ENCODE results near the gene KRTAP10-2. TPM values are rescaled to one million over a fixed set of nuclear protein-coding genes. Genes with fewer than 3 reads are reported as not detected.

The KRTAP10-2 gene
- total and polyA plus RNA-seq, 2 experiments from 2014 or later = 0.24 TPM; not detected in 1

DNA sequence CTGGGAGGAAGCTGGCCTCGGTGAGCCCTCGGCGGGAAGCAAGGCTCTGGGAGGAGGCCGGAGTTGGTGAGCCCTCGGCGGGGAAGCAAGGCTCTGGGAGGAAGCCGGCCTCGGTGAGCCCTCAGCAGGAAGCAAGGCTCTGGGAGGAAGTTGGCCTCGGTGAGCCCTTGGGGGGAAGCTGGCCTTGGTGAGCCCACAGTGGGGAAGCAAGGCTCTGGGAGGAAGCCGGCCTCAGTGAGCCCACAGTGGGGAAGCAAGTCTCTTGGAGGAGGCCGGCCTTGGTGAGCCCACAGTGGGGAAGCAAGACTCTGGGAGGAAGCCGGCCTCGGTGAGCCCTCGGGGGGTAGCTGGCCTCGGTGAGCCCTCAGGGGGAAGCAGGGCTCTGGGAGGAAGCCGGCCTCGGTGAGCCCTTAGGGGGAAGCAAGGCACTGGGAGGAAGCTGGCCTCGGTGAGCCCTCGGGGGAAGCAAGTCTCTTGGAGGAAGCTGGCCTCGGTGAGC lies 47.4 kb downstream of the KRTAP10-2 start:
- Mint-ChIP-seq H3K4me1 (no peaks in the 10 kb centered on the region; the same call in 2 of the 3 replicates), H3K27me3 (ENCODE audit: insufficient read depth, low read depth, poor library complexity) (peaks cover 6% of the 10 kb centered on the region), H3K4me3 (no peak overlapping the region), H3K27ac (no peak overlapping the region), H3K36me3 (ENCODE audit: low read depth) (no peaks in the 10 kb centered on the region), H3K9me3 (no peaks in the 10 kb centered on the region)
- Histone ChIP-seq H3K27ac (ENCODE audit: low read depth) (no peak overlapping the region), H3K9me2 (ENCODE audit: insufficient read depth) (no peaks in the 10 kb centered on the region), H2AFZ (no peak overlapping the region), H3K27me3 (ENCODE audit: insufficient read depth) (no peaks in the 10 kb centered on the region), H3K36me3 (ENCODE audit: insufficient read depth) (no peaks in the 10 kb centered on the region), H3K79me2 (replicated peaks; ENCODE audit: insufficient read depth) (no peaks in the 10 kb centered on the region), H3K4me2 (no peak overlapping the region), H3K4me1 (ENCODE audit: insufficient read depth) (no peaks in the 10 kb centered on the region), H3K4me3 (no peak overlapping the region), H3F3A (replicated peaks; ENCODE audit: low read depth) (no peaks in the 10 kb centered on the region), H4K20me1 (replicated peaks; ENCODE audit: insufficient read depth) (0 out of 2 replicates have a peak, but pooled peaks cover 5% of the 10 kb centered on the region)
- TF ChIP-seq POLR2AphosphoS5 (IDR thresholded peaks at IDR 0.05; ENCODE audit: low read depth) = no peak
- TF ChIP-seq, protein P1, sequence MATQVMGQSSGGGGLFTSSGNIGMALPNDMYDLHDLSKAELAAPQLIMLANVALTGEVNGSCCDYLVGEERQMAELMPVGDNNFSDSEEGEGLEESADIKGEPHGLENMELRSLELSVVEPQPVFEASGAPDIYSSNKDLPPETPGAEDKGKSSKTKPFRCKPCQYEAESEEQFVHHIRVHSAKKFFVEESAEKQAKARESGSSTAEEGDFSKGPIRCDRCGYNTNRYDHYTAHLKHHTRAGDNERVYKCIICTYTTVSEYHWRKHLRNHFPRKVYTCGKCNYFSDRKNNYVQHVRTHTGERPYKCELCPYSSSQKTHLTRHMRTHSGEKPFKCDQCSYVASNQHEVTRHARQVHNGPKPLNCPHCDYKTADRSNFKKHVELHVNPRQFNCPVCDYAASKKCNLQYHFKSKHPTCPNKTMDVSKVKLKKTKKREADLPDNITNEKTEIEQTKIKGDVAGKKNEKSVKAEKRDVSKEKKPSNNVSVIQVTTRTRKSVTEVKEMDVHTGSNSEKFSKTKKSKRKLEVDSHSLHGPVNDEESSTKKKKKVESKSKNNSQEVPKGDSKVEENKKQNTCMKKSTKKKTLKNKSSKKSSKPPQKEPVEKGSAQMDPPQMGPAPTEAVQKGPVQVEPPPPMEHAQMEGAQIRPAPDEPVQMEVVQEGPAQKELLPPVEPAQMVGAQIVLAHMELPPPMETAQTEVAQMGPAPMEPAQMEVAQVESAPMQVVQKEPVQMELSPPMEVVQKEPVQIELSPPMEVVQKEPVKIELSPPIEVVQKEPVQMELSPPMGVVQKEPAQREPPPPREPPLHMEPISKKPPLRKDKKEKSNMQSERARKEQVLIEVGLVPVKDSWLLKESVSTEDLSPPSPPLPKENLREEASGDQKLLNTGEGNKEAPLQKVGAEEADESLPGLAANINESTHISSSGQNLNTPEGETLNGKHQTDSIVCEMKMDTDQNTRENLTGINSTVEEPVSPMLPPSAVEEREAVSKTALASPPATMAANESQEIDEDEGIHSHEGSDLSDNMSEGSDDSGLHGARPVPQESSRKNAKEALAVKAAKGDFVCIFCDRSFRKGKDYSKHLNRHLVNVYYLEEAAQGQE (IDR thresholded peaks at IDR 0.05; ENCODE audit: unreplicated experiment) = no peak
- TF ChIP-seq, protein P2, sequence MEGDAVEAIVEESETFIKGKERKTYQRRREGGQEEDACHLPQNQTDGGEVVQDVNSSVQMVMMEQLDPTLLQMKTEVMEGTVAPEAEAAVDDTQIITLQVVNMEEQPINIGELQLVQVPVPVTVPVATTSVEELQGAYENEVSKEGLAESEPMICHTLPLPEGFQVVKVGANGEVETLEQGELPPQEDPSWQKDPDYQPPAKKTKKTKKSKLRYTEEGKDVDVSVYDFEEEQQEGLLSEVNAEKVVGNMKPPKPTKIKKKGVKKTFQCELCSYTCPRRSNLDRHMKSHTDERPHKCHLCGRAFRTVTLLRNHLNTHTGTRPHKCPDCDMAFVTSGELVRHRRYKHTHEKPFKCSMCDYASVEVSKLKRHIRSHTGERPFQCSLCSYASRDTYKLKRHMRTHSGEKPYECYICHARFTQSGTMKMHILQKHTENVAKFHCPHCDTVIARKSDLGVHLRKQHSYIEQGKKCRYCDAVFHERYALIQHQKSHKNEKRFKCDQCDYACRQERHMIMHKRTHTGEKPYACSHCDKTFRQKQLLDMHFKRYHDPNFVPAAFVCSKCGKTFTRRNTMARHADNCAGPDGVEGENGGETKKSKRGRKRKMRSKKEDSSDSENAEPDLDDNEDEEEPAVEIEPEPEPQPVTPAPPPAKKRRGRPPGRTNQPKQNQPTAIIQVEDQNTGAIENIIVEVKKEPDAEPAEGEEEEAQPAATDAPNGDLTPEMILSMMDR (conservative IDR thresholded peaks at IDR 0.05; ENCODE audit: low read depth in 2 of 2) = no peak
- no peak for TF ChIP-seq EZH2phosphoT487 (IDR thresholded peaks at IDR 0.05; ENCODE audit: unreplicated experiment)
- TF ChIP-seq EZH2 (IDR thresholded peaks at IDR 0.05; ENCODE audit: low read depth, unreplicated experiment) = no peak
- no peak for TF ChIP-seq CREB1 (CRISPR knock-in tag; IDR thresholded peaks at IDR 0.05; ENCODE audit: low read depth)
- no peak for TF ChIP-seq STAT1 (IDR thresholded peaks at IDR 0.05; ENCODE audit: unreplicated experiment)
- no peak for TF ChIP-seq ZNF114 (CRISPR knock-in tag; IDR thresholded peaks at IDR 0.05)
- no peak for TF ChIP-seq ZNF331 (CRISPR knock-in tag; IDR thresholded peaks at IDR 0.05; ENCODE audit: low read depth)
- TF ChIP-seq NANOG (IDR thresholded peaks at IDR 0.05; ENCODE audit: borderline replicate concordance) = no peak
- TF ChIP-seq, protein P3, sequence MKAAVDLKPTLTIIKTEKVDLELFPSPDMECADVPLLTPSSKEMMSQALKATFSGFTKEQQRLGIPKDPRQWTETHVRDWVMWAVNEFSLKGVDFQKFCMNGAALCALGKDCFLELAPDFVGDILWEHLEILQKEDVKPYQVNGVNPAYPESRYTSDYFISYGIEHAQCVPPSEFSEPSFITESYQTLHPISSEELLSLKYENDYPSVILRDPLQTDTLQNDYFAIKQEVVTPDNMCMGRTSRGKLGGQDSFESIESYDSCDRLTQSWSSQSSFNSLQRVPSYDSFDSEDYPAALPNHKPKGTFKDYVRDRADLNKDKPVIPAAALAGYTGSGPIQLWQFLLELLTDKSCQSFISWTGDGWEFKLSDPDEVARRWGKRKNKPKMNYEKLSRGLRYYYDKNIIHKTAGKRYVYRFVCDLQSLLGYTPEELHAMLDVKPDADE (IDR thresholded peaks at IDR 0.05) = no peak
- TF ChIP-seq, protein P4, sequence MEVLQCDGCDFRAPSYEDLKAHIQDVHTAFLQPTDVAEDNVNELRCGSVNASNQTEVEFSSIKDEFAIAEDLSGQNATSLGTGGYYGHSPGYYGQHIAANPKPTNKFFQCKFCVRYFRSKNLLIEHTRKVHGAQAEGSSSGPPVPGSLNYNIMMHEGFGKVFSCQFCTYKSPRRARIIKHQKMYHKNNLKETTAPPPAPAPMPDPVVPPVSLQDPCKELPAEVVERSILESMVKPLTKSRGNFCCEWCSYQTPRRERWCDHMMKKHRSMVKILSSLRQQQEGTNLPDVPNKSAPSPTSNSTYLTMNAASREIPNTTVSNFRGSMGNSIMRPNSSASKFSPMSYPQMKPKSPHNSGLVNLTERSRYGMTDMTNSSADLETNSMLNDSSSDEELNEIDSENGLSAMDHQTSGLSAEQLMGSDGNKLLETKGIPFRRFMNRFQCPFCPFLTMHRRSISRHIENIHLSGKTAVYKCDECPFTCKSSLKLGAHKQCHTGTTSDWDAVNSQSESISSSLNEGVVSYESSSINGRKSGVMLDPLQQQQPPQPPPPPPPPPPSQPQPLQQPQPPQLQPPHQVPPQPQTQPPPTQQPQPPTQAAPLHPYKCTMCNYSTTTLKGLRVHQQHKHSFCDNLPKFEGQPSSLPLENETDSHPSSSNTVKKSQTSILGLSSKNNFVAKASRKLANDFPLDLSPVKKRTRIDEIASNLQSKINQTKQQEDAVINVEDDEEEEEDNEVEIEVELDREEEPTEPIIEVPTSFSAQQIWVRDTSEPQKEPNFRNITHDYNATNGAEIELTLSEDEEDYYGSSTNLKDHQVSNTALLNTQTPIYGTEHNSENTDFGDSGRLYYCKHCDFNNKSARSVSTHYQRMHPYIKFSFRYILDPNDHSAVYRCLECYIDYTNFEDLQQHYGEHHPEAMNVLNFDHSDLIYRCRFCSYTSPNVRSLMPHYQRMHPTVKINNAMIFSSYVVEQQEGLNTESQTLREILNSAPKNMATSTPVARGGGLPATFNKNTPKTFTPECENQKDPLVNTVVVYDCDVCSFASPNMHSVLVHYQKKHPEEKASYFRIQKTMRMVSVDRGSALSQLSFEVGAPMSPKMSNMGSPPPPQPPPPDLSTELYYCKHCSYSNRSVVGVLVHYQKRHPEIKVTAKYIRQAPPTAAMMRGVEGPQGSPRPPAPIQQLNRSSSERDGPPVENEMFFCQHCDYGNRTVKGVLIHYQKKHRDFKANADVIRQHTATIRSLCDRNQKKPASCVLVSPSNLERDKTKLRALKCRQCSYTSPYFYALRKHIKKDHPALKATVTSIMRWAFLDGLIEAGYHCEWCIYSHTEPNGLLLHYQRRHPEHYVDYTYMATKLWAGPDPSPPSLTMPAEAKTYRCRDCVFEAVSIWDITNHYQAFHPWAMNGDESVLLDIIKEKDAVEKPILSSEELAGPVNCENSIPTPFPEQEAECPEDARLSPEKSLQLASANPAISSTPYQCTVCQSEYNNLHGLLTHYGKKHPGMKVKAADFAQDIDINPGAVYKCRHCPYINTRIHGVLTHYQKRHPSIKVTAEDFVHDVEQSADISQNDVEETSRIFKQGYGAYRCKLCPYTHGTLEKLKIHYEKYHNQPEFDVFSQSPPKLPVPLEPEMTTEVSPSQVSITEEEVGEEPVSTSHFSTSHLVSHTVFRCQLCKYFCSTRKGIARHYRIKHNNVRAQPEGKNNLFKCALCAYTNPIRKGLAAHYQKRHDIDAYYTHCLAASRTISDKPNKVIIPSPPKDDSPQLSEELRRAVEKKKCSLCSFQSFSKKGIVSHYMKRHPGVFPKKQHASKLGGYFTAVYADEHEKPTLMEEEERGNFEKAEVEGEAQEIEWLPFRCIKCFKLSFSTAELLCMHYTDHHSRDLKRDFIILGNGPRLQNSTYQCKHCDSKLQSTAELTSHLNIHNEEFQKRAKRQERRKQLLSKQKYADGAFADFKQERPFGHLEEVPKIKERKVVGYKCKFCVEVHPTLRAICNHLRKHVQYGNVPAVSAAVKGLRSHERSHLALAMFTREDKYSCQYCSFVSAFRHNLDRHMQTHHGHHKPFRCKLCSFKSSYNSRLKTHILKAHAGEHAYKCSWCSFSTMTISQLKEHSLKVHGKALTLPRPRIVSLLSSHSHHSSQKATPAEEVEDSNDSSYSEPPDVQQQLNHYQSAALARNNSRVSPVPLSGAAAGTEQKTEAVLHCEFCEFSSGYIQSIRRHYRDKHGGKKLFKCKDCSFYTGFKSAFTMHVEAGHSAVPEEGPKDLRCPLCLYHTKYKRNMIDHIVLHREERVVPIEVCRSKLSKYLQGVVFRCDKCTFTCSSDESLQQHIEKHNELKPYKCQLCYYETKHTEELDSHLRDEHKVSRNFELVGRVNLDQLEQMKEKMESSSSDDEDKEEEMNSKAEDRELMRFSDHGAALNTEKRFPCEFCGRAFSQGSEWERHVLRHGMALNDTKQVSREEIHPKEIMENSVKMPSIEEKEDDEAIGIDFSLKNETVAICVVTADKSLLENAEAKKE (CRISPR knock-in tag; IDR thresholded peaks at IDR 0.05) = no peak
- TF ChIP-seq JUNB (IDR thresholded peaks at IDR 0.05; ENCODE audit: unreplicated experiment) = no peak
- no peak for ATAC-seq
- DNase-seq (ENCODE audit: low spot score) = no peak

Data from GM23338 (cell line).